Stimulated activated CD4-positive, alpha-beta T cell treated with anti-CD3 and anti-CD28 coated beads, Interleukin-1b, Interleukin-23, amount 100 ng/mL, for 4 hours (primary cell): Measurements from ENCODE around the gene MAML2.
A peak's percentile ranks its signal among the peaks of the same experiment; 100 is the strongest.

ENCODE experiments used
- DNase-seq, 2 donors: peaks; one replicate each; pipeline ENCODE4 v3.0.0-alpha.2; 2020; ENCODE audit warnings: low read depth in 2 of 2

The MAML2 gene

DNA sequence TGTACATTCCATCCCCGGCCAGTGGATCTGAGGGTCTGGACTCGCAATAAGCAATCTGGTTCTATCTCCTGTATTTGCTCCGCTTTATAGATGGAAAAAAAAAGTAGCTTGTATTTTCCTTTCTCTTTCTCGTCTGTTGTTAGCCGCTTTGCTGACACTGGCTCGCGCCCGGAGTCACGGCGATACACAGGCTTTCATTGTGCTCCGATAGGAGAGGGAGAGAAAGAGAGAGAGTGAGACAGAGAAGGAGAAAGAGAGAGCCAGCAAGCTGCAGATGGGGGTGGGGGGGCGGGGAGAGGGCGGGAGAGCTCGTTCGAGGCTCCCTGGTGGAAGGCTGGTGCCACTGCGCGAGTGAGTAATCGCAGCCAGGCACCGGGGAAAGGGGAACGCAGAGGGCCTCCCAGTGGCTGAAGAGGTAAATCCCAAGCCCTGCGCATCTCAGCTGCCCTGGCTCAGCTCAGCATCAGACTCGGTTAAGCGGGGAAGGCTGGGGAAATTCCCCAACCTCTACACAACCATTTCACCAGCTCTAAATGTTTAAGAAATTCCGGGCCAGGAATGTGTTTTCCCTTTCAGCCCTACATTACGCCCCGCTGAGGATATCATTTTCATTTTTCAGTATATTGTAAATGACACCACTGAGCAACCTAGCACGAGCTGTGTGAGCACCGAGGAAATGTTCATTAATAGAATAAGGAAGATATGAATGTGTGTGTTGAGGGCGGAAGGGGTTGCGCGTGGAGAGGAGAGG is at the start of gene MAML2:
Gene MAML2 (minus strand): TSS at position 235 of the 751 bp plus-strand sequence. CDS start 1,300 bp downstream, outside the sequence.
- DNase-seq, result peak; percentile 76 to 86

GRCh38 chr11:96391698-96392307 is 48.8 kb upstream of the MAML2 start:
- DNase-seq, result no peak

GRCh38 chr11:96390488-96390792 is 47.4 kb upstream of the MAML2 start:
- no peak for DNase-seq

GRCh38 chr11:96389720-96390487 is 46.9 kb upstream of the MAML2 start, which contains the start of the genes CCDC82 and JRKL:
Gene CCDC82, minus strand, starts transcription at chr11:96389912. Its CDS starts 5,165 bp downstream, at chr11:96384747.
Gene JRKL, plus strand, starts transcription at chr11:96390013. Its CDS starts 637 bp downstream, at chr11:96390650.
- peak; percentile 98 to 99 for DNase-seq

DNA sequence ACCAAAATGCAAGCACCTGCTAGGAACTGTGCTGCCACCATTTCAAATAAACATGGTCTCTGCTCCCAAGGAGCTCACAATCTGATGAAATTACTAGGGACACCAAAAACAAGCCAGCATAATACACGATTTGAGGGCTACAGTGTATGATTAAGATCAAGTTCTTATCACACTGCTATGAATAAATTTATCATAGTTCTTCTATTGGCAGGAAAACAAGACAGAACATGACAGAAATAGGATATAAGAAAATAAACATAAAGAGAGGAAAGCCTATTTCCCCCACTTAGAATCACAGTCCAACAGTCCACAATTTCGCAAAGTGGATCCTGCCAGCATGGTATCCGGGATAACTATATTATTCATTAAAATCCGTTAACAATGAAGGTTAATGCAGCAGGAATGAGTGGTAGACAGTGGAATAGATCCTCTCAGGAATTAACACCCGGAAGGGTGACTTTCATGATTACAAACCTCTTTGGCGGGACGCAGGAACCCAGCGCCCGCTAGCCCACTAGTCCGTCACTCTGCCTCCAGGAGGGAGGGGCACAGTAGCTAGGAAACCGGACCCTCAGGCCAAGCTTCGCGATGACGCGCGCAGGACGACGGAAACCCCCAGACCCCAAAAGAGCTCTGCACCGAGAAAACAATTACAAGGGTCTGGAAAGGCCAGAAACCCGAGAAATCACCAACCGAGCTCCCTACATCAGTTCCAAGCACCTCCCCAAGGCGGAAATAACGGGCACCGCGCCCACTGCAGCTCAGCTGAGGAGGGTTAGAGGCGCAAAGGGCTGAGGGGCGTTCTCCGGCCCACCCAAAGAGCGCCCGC is 46.1 kb upstream of the MAML2 start:
- no peak for DNase-seq

DNA sequence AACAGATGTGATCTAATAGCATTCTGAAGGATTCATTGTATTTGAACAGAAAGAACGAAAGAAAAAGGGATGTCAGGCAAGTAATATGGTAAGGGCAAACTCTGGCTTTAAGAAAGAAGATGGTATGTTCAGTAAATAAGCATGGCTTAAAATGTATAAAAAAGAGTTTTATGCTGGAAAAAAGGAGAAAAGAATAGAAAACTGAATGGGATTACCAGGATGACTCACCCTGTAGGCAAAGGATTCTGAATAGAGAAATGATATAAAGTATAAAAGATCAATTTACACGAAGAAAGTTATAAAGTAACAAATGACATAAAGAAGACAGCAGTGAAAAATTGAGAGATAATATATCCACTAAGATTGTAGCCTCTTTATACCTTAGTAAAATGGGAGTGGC is 42.2 kb upstream of the MAML2 start:
- no peak for DNase-seq

- DNase-seq, result no peak
Measured at GRCh38 chr11:96384156-96384555, 41.2 kb upstream of the MAML2 start.

DNA sequence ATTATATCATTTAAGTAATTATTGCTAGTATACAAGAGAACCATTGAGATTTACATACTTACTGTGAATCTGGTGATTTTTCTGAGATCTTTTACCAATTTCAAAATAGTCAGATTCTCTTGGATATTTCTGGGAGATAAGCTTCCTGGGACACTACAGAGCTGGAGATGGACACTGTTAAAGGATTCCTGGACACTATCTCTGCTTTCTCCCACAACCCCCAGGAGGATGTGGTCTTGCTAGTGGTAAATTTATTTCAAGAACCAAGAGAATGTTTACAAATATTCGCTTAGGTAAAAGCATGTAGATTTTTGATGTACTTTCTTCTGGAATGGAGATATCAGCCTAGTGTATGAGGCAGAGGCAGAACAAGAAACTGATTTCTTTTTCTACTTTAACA is 33.8 kb upstream of the MAML2 start:
- no peak for DNase-seq

- no peak for DNase-seq
Measured at GRCh38 chr11:96373826-96374225, 30.8 kb upstream of the MAML2 start.

- no peak for DNase-seq
Measured at GRCh38 chr11:96367342-96367741, 24.3 kb upstream of the MAML2 start.

DNA sequence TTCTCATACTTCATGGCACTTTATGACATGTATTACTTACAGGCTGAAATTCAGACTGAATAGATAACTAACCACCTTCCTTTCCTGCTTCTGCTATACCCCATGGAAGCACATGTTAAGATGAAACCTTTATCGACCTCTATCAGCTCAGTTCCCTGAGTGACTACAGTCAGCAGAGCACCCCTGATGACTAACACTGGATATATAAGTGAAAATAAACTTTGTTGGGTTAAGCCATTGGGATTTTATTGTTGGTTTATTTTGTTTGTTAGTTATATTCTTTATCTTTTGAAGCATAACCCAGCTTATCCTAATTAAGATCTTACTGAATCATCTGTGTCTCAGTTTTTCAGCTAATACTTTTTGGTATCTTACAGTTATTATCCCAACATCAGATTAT is 23.0 kb upstream of the MAML2 start:
- no peak for DNase-seq

DNA sequence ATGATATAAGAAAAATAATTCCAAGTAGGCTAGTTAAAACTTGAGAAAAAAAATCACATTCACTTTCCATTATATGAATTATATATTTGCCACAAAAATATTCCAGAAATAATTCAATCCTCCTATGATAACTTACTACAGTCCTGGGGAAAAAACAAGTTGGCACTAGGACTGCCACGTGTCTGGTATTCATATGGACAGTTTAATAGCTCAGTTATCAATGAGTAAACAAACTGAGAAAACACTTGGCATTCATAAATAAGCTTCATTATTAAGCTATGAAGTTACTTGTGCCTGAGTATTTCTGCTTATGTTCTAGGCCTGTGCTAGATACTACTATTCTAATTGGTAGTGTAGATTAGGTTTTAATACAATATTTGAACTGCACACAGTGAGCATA is 22.5 kb upstream of the MAML2 start:
- no peak for DNase-seq

- no peak for DNase-seq
Measured at GRCh38 chr11:96361778-96362177, 18.8 kb upstream of the MAML2 start.

- no peak for DNase-seq
Measured at GRCh38 chr11:96358321-96358720, 15.3 kb upstream of the MAML2 start.

DNA sequence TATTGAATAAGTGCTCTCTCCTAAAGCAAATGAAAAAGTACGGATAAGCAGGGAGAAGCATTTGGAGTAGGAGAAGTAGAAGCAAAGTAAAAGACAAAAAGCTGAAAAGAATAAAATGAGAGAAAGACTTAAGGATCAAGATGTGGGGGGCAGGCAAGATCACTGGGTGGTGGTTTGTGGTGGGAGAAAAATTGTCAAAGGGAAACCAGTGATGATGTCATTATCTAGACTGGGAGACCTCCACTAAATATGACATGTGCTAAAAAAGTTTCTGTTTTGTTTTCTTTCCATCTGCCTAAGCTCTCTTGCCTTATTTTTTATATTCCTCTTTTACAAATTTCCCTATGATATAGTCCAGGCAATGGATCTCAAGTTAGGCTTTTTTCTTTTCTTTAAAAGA is 14.8 kb upstream of the MAML2 start:
- DNase-seq, result no peak

- no peak for DNase-seq
Measured at GRCh38 chr11:96356848-96357247, 13.9 kb upstream of the MAML2 start.

DNA sequence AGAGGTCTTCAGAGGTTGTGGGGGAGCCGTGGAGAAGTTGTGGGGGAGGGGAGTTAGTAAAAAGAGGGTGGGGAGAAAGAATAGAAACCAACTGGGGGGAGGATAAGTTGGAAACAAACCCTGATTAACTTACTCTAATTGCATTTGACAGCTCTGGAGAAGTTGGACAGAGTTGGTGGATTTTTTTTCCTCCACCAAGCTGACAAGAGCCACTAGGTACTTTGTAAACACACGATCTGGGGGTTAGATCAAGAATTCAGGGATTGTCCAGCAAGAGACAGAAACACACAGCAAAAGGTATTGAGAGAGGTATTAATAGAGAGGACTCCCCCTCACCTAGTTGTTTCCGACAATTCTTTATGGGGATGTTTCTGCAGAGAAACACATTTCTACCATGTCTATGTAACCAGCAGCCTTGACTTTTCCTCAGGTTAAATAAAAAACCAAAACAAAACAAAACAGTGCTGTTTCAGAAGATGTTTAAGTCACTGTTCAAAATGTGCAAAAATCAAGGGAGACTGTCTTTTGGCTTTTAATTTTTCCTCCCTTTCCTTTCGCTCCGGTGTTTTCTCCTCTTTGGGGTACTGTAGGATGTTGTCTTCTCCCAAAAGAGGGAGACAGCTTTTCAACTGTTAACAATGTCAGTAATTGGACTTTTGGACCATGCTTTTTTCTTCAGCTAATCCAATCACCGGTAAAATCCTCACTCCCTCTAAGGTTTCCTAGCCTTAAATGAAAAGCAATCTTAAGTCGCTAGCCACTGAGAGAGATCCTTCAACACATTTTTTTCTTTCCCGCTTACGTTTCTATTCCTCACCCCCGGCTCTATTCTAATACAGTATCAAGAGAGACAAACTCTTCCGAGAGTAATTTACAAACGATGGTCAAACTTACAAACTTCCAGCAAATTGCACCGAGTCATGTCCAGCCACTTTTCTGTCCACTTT is 708 bp downstream of the MAML2 start:
- no peak for DNase-seq

DNA sequence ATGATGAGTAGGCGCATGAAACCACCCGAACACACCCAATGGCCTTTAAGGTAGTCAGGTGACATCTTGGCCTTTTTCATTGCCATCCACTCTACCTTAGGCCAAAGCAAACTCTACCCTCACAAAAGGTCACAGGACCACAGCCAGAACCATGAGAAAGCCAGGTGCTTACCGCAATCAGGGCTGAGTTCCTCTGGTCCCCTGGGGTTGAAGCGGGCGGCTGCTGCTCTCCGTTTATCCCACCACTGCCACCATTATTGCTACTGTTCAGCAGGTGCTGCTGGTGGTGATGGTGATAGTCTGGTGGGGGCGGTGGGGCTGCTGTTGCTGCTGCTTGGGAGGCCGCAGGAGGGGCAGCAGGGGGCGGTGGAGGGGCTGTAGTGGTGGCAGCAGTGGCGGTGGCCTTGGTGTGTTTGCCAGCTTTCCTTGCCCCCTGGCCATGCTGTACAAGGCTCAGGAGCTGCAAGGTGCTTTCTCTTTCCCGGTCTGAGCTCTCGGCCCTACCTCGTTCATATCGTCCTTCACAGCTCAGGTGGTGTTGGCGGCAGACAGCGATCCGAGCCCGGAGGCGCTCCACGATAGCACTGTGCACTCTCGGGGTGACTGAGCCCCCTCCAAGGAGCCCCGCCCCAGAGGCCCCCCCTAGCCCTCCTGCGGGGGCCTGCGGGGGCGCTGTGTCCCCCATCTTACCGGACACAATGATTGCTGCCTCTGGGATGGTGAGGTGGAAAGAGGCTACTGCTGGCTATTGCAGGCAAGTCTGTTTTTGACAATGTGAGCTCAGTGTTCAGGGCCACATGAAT is 1.6 kb downstream of the MAML2 start:
- DNase-seq, result peak; percentile 37 to 38

- no peak for DNase-seq
Measured at GRCh38 chr11:96340555-96340885, 2.5 kb downstream of the MAML2 start.
